Prostate gland (tissue), 2 donors: ENCODE measurements around the gene ATXN1.

Experiments
- POLR2A ChIP-seq: fragments of 450-650 bp; IDR thresholded peaks from one replicate; pipeline ENCODE4 v1.6.1; 2016; ENCODE audit warnings: antibody characterized with exemption, mild to moderate bottlenecking
- POLR2AphosphoS5 ChIP-seq: sonication (generic); formaldehyde crosslinking; IDR thresholded peaks from one replicate; pipeline ENCODE4 v1.6.1; 2017; ENCODE audit warnings: antibody characterized with exemption
- TF ChIP-seq, protein P1 (sequence below), 4 experiments: fragments of 200-600 bp in 2 of 4; fragments of 450-650 bp in 2 of 4; sonication (generic) in 2 of 4; IDR thresholded peaks; 1 replicate in 3 of 4; 2 replicates in 1 of 4; pipeline ENCODE4 v1.5.1; 2016 to 2019; ENCODE audit warnings: antibody characterized with exemption in 4 of 4, mild to moderate bottlenecking in 2 of 4, moderate library complexity in 2 of 4

DNA sequence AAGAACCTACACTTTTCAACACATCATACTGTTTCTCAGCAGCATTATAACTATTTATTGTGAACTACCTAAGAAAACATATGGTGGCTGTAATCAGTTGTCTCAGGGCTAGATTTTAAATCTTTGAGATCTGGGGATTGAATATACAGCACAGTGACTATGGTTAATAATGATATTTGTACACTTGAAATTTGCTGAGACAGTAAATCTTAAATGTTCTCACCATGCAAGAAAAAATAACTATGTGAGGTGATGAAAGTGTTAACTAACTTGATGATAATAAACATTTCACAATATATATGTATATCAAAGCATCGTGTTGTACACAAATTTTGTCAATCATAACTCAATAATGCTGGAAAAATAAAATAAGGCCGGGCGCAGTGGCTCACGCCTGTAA, 113.8 kb downstream of the ATXN1 start:
- TF ChIP-seq POLR2AphosphoS5 (no peak), POLR2A (no peak)
- TF ChIP-seq, protein P1, sequence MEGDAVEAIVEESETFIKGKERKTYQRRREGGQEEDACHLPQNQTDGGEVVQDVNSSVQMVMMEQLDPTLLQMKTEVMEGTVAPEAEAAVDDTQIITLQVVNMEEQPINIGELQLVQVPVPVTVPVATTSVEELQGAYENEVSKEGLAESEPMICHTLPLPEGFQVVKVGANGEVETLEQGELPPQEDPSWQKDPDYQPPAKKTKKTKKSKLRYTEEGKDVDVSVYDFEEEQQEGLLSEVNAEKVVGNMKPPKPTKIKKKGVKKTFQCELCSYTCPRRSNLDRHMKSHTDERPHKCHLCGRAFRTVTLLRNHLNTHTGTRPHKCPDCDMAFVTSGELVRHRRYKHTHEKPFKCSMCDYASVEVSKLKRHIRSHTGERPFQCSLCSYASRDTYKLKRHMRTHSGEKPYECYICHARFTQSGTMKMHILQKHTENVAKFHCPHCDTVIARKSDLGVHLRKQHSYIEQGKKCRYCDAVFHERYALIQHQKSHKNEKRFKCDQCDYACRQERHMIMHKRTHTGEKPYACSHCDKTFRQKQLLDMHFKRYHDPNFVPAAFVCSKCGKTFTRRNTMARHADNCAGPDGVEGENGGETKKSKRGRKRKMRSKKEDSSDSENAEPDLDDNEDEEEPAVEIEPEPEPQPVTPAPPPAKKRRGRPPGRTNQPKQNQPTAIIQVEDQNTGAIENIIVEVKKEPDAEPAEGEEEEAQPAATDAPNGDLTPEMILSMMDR (IDR thresholded peaks at IDR 0.05), result no peak
